ENCODE data around the gene C12orf54. TPM values are rescaled to one million over a fixed set of nuclear protein-coding genes. Genes with fewer than 3 reads are reported as not detected.
"Not testable (repeated sequence)": the region's sequence is repeated elsewhere in the genome, so short reads cannot be mapped to it uniquely, and the experiment has no call there.

The C12orf54 gene
- total and polyA plus RNA-seq, 2 donors (not counting 3 experiments of a cell fraction or from before 2014, with no cell fraction given) = not detected

DNA sequence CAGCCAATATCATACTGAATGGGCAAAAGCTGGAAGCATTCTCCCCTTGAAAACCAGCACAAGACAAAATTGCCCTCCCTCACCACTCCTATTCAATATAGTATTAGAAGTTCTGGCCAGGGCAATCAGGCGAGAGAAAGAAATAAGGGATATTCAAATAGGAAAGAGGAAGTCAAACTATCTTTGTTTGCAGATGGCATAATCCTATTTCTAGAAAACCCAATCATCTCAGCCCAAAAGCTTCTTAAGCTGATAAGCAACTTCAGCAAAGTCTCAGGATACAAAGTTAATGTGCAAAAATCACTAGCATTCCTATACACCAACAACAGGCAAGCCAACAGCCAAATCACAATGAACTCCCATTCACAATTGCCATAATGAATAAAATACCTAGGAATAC, 30.9 kb upstream of the C12orf54 start:
- DNase-seq (ENCODE audit: low read depth, low spot score) (no peak), FAIRE-seq (no peak)
- H3K9me1 ChIP-seq (replicated peaks; ENCODE audit: control insufficient read depth, extremely low read depth, insufficient read depth, low read length) = no peaks in the 10 kb centered on the region
- no peaks in the 10 kb centered on the region for H3K9me3 ChIP-seq (replicated peaks; ENCODE audit: control insufficient read depth, insufficient read depth, low read length)
- H3K27ac ChIP-seq (ENCODE audit: insufficient read depth, low read depth, low read length) = no peak overlapping the region
- TF ChIP-seq, protein P1, sequence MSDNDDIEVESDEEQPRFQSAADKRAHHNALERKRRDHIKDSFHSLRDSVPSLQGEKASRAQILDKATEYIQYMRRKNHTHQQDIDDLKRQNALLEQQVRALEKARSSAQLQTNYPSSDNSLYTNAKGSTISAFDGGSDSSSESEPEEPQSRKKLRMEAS (IDR thresholded peaks at IDR 0.05; ENCODE audit: insufficient read depth, insufficient read length) = no peak
- TF ChIP-seq, protein P2, sequence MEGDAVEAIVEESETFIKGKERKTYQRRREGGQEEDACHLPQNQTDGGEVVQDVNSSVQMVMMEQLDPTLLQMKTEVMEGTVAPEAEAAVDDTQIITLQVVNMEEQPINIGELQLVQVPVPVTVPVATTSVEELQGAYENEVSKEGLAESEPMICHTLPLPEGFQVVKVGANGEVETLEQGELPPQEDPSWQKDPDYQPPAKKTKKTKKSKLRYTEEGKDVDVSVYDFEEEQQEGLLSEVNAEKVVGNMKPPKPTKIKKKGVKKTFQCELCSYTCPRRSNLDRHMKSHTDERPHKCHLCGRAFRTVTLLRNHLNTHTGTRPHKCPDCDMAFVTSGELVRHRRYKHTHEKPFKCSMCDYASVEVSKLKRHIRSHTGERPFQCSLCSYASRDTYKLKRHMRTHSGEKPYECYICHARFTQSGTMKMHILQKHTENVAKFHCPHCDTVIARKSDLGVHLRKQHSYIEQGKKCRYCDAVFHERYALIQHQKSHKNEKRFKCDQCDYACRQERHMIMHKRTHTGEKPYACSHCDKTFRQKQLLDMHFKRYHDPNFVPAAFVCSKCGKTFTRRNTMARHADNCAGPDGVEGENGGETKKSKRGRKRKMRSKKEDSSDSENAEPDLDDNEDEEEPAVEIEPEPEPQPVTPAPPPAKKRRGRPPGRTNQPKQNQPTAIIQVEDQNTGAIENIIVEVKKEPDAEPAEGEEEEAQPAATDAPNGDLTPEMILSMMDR (IDR thresholded peaks at IDR 0.05; ENCODE audit: extremely low read depth in 1 of 2, insufficient read depth in 1 of 2, low read depth in 1 of 2, low read length in 2 of 2) = no peak
- TF ChIP-seq POLR2AphosphoS5 (IDR thresholded peaks at IDR 0.05; ENCODE audit: insufficient read depth, low read depth, low read length) (no peak), JUN (IDR thresholded peaks at IDR 0.05; ENCODE audit: borderline replicate concordance, insufficient read depth, insufficient read length, low read depth) (no peak), FOS (IDR thresholded peaks at IDR 0.05; ENCODE audit: borderline replicate concordance, insufficient read depth, low read length) (no peak), EZH2 (IDR thresholded peaks at IDR 0.05; ENCODE audit: borderline replicate concordance, low read depth, low read length, severe bottlenecking) (no peak), MYC (IDR thresholded peaks at IDR 0.05; ENCODE audit: low read depth, low read length) (no peak)
- H3K36me3 ChIP-seq (ENCODE audit: control insufficient read depth in 2 of 2, extremely low read depth in 1 of 2, insufficient read depth in 2 of 2, low read length in 2 of 2) = no peaks in the 10 kb centered on the region
- peaks cover 0 to 1% of the 10 kb centered on the region in 2 experiments for H3K27me3 ChIP-seq (ENCODE audit: control insufficient read depth in 2 of 2, insufficient read depth in 2 of 2, low read length in 2 of 2)
- dilution Hi-C loops (cut with MboI; ENCODE audit: extremely low pct_ligation_motif_present, low sequenced_read_pairs) = no loop called here
- no peaks in the 10 kb centered on the region for H4K20me1 ChIP-seq (replicated peaks; ENCODE audit: control insufficient read depth, extremely low read depth, insufficient read depth, low read length)
- intact Hi-C loops (cut with micrococcal nuclease) = loop anchor here (5.0 to 10.0 kb wide), 3 partner anchors 109 to 347 kb away; partner anchors contain the start of genes CCDC184 and SENP1
- POLR2A ChIA-PET = no interaction called here
- no peaks in the 10 kb centered on the region for H3K79me2 ChIP-seq (ENCODE audit: control insufficient read depth, insufficient read depth, low read length)
- no peaks in the 10 kb centered on the region for H3K4me1 ChIP-seq (ENCODE audit: control insufficient read depth, extremely low read depth, insufficient read depth, low read length)
- H3K4me3 ChIP-seq (replicated peaks in 1 of 3; ENCODE audit: insufficient read depth in 1 of 3, low read depth in 1 of 3, low read length in 3 of 3) = no peak overlapping the region
- H3K9ac ChIP-seq (replicated peaks; ENCODE audit: extremely low read depth, insufficient read depth, low read length) = no peak overlapping the region
- H3K4me2 ChIP-seq (ENCODE audit: insufficient read depth, low read length) = no peak overlapping the region
- no peak overlapping the region for H2AFZ ChIP-seq (ENCODE audit: low read depth, low read length)
- no TSS peak for BruUV-seq (replicated peaks)
- CTCF ChIA-PET = interaction anchor here (0.7 kb wide), 1 partner anchor 200 kb away, joined by 3 read pairs; no protein-coding TSS in a partner anchor

DNA sequence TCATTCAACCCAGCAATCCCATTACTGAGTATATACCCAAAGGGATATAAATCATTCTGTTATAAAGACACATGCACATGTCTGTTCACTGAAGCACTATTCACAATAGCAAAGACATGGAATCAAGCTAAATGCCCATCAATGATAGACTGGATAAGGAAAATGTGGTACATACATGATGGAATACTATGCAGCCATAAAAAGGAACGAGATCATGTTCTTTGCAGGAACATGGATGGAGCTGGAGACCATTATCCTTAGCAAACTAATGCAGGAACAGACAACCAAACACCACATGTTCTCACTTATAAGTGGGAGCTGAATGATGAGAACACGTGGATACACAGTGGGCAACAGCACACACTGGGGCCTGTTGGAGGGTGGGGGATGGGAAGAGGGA, 29.3 kb upstream of the C12orf54 start:
- intact Hi-C loops (cut with micrococcal nuclease) = loop anchor here (5.0 to 10.0 kb wide), 3 partner anchors 111 to 348 kb away; partner anchors contain the start of genes CCDC184 and SENP1
- FAIRE-seq; dilution Hi-C loops (cut with MboI; ENCODE audit: extremely low pct_ligation_motif_present, low sequenced_read_pairs); H3K27ac ChIP-seq (ENCODE audit: insufficient read depth, low read depth, low read length); H3K4me1 ChIP-seq (ENCODE audit: control insufficient read depth, extremely low read depth, insufficient read depth, low read length); H3K4me2 ChIP-seq (ENCODE audit: insufficient read depth, low read length); H3K9ac ChIP-seq (replicated peaks; ENCODE audit: extremely low read depth, insufficient read depth, low read length); H2AFZ ChIP-seq (ENCODE audit: low read depth, low read length); POLR2A ChIA-PET; BruUV-seq (replicated peaks); H3K36me3 ChIP-seq (ENCODE audit: control insufficient read depth in 2 of 2, extremely low read depth in 1 of 2, insufficient read depth in 2 of 2, low read length in 2 of 2); H3K27me3 ChIP-seq (ENCODE audit: control insufficient read depth in 2 of 2, insufficient read depth in 2 of 2, low read length in 2 of 2); H3K4me3 ChIP-seq (replicated peaks in 1 of 3; ENCODE audit: insufficient read depth in 1 of 3, low read depth in 1 of 3, low read length in 3 of 3); H3K9me3 ChIP-seq (replicated peaks; ENCODE audit: control insufficient read depth, insufficient read depth, low read length); H3K9me1 ChIP-seq (replicated peaks; ENCODE audit: control insufficient read depth, extremely low read depth, insufficient read depth, low read length); H4K20me1 ChIP-seq (replicated peaks; ENCODE audit: control insufficient read depth, extremely low read depth, insufficient read depth, low read length); H3K79me2 ChIP-seq (ENCODE audit: control insufficient read depth, insufficient read depth, low read length); DNase-seq (ENCODE audit: low read depth, low spot score): not testable (repeated sequence)
- CTCF ChIA-PET = interaction anchor here (1.6 to 5.8 kb wide), 3 partner anchors 165 to 256 kb away, joined by 5 to 84 read pairs (median 8); no protein-coding TSS in a partner anchor

All from endothelial cell of umbilical vein (primary cell).